H7 (cell line): ENCODE results near the gene NUDCD2. TPM values are rescaled to one million over a fixed set of nuclear protein-coding genes. Genes with fewer than 3 reads are reported as not detected.
"Not testable (repeated sequence)": the region's sequence is repeated elsewhere in the genome, so short reads cannot be mapped to it uniquely, and the experiment has no call there.

Experiments used
- DNase-seq: peaks from one replicate; pipeline ENCODE4 v3.0.0; 2012
- H3K27me3 ChIP-seq: 2 replicates; pipeline ENCODE4 v1.6.0; 2011; ENCODE audit warnings: mild to moderate bottlenecking, low read length; ENCODE audit not compliant: control insufficient read depth, insufficient read depth
- H3K36me3 ChIP-seq: replicated peaks from 2 replicates; pipeline ENCODE4 v1.5.1; 2011; ENCODE audit warnings: low read length; ENCODE audit not compliant: control insufficient read depth, insufficient read depth
- H3K4me3 ChIP-seq: 2 replicates; pipeline ENCODE4 v1.5.1; 2011; ENCODE audit warnings: low read depth, mild to moderate bottlenecking, control low read depth, low read length, moderate library complexity; ENCODE audit not compliant: insufficient read depth
- total RNA-seq: library from RNA; depleted of rRNA; stranded (reverse); fragments of >200 nt; shearing (Covaris generic); gene quantifications from 2 replicates; pipeline ENCODE4 v1.2.3, GENCODE V29; 2014

The NUDCD2 gene
- total RNA-seq, 1 experiment from 2014 or later, result 27.7 TPM

- Histone ChIP-seq H3K4me3 (no peak overlapping the region), H3K36me3 (peaks cover 9% of the 10 kb centered on the region), H3K27me3 (no peaks in the 10 kb centered on the region)
- DNase-seq, result no peak
Observed at GRCh38 chr5:163489745-163490075, 29.8 kb upstream of the NUDCD2 start.

- peaks cover 9% of the 10 kb centered on the region for H3K36me3 ChIP-seq
- DNase-seq, result no peak
- H3K27me3 ChIP-seq, result no peaks in the 10 kb centered on the region
- no peak overlapping the region for H3K4me3 ChIP-seq
Observed at GRCh38 chr5:163489055-163489744, 29.3 kb upstream of the NUDCD2 start.

DNA sequence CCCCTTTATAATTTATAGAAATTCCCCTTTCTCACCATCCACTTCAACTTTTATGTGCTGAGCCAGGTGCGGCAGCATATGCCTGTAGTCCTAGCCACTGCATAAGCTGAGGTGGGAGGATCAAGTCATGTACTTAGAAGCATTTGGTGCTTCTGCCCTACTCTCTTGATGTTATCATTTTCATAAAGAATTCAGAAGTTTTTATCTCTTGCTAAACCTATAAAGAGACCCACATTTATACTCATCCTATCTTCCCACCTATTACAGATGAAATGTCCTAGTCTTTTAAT lies 19.0 kb upstream of the NUDCD2 start:
- no peak overlapping the region for H3K4me3 ChIP-seq
- no peak for DNase-seq
- H3K36me3 ChIP-seq, result peaks cover 26% of the 10 kb centered on the region
- no peaks in the 10 kb centered on the region for H3K27me3 ChIP-seq

- Histone ChIP-seq H3K36me3 (peaks cover 29% of the 10 kb centered on the region), H3K4me3 (no peak overlapping the region), H3K27me3 (no peaks in the 10 kb centered on the region)
- DNase-seq, result no peak
Observed at GRCh38 chr5:163478126-163478981, 18.5 kb upstream of the NUDCD2 start.

GRCh38 chr5:163475411-163475810 lies 15.5 kb upstream of the NUDCD2 start:
- DNase-seq, result no peak
- H3K4me3 ChIP-seq, result no peak overlapping the region
- peaks cover 39% of the 10 kb centered on the region for H3K36me3 ChIP-seq
- H3K27me3 ChIP-seq, result no peaks in the 10 kb centered on the region

DNA sequence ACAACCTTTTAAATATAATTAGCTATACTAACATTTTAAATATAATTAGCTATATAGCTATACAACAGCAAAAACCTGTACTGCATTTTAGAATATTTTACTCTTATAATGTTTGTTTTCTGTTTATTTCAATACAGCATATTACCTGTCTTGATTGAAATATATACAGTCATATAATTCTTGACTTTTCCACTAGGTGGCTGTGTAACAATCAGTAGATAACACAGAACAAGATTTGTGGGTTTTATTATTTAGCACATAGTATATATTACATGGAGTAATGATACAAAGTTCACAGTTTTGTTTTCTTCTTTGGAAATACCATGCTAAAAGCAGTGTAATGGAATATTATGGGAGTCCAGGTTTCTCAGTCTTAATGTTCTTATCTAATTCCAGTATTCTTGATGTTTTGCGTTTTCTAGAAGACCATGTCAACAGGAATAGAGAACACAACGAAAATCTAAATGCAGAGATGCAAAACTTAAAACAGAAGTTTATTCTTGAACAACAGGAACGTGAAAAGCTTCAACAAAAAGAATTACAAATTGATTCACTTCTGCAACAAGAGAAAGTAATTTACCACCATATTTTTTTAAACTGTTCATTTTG lies 13.8 kb upstream of the NUDCD2 start:
- Histone ChIP-seq H3K36me3 (peaks cover 39% of the 10 kb centered on the region), H3K27me3 (no peaks in the 10 kb centered on the region), H3K4me3 (no peak overlapping the region)
- no peak for DNase-seq

- H3K27me3 ChIP-seq, result no peaks in the 10 kb centered on the region
- no peak overlapping the region for H3K4me3 ChIP-seq
- H3K36me3 ChIP-seq, result peaks cover 21% of the 10 kb centered on the region
- no peak for DNase-seq
Observed at GRCh38 chr5:163467682-163468081, 7.8 kb upstream of the NUDCD2 start.

- Histone ChIP-seq H3K27me3 (no peaks in the 10 kb centered on the region), H3K4me3 (no peak overlapping the region), H3K36me3 (peaks cover 5% of the 10 kb centered on the region)
- no peak for DNase-seq
Observed at GRCh38 chr5:163463063-163463435, 3.1 kb upstream of the NUDCD2 start.

- Histone ChIP-seq H3K4me3 (peak within 1 kb of the TSS; percentile 89), H3K27me3 (no peaks in the 10 kb centered on the region), H3K36me3 (peaks cover 7% of the 10 kb centered on the region)
- peak; percentile 18 for DNase-seq
Observed at GRCh38 chr5:163460562-163461171, 765 bp upstream of the NUDCD2 start, which contains the start of gene HMMR. Gene HMMR, plus strand, starts transcription at chr5:163460632. Its CDS starts 61 bp downstream, at chr5:163460693.

- peak overlapping the region; percentile 64 for H3K4me3 ChIP-seq
- H3K27me3 ChIP-seq, result no peaks in the 10 kb centered on the region
- no peak for DNase-seq
- H3K36me3 ChIP-seq, result peaks cover 5% of the 10 kb centered on the region
Observed at GRCh38 chr5:163459462-163459818, 462 bp downstream of the NUDCD2 start.

DNA sequence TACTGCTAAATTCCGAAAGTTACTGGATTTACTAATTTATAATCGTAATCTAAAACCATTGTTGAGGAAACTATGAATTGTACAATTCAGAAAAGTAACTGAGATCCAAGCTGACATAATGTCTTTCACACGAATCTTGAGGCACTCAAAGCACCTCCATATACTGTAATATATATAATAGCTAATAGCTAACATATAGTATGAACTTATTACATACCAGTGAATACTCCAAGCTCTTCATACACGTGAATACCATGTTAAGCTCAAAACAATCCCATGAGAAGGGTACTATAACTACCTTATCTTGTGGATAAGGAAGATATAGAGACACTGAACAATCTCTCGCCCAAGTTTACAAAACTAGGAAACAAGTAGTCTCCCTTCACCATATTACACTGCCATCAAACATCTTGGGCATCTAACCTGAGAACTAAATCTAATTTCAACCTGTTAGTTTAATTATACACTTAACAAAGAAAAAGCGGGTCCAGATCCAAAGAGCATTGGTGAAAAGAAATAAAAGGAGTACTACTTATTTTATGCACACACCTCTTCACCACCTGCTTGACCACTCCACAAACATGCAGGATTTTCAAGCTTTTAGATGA lies 1.0 kb downstream of the NUDCD2 start:
- no peaks in the 10 kb centered on the region for H3K27me3 ChIP-seq
- DNase-seq, result no peak

DNA sequence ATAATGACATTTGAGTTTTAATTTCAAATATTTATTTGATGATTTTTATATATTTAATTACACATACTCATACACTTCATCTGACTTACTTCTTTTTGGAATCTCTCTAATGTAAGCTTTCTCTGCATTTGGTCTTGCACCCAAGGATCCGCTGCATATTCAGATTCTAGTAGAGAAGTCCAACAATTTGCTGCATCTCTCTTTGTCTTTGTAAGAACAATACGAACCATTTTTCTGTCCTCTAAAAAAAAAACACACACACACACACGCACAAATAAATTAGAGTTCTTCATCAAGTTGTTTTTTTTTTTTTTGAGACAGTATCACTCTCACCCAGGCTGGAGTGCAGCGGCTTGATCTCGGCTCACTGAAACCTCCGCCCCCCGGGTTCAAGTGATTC lies 3.1 kb downstream of the NUDCD2 start:
- Histone ChIP-seq H3K4me3 (no peak overlapping the region), H3K27me3 (no peaks in the 10 kb centered on the region), H3K36me3 (peaks cover 10% of the 10 kb centered on the region)
- no peak for DNase-seq

More for the DNA sequence above, 1.0 kb downstream of the NUDCD2 start:
- H3K4me3 ChIP-seq, result peak overlapping the region; percentile 64
- peaks cover 5% of the 10 kb centered on the region for H3K36me3 ChIP-seq

GRCh38 chr5:163456029-163456589 lies 3.8 kb downstream of the NUDCD2 start:
- peaks cover 10% of the 10 kb centered on the region for H3K36me3 ChIP-seq
- no peak overlapping the region for H3K4me3 ChIP-seq
- H3K27me3 ChIP-seq, result no peaks in the 10 kb centered on the region
- no peak for DNase-seq

DNA sequence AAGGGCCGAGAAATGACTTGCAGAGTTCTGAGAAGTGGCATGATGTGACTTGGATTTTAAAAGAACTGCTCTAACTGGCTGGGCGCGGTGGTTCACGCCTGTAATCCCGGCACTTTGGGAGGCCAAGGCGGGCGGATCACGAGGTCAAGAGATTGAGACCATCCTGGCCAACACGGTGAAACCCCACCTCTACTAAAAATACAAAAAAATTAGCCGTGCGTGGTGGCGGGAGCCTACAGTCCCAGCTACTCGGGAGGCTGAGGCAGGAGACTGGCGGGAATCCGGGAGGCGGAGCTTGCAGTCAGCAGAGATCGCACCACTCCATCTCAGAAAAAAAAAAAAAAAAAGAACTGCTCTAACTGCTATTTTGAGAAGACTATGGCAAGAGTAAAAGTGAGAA lies 4.5 kb downstream of the NUDCD2 start:
- H3K36me3 ChIP-seq, H3K27me3 ChIP-seq, DNase-seq, H3K4me3 ChIP-seq: not testable (repeated sequence)
